PC-3 (cell line): ENCODE measurements around the gene PTPN20.

Experiments
- EZH2 ChIP-seq: fragments of 300-600 bp; sonication (generic); IDR thresholded peaks from one replicate; pipeline ENCODE4 v1.6.1; 2017; ENCODE audit warnings: antibody characterized with exemption, mild to moderate bottlenecking, low read length; ENCODE audit not compliant: unreplicated experiment
- EZH2phosphoT487 ChIP-seq: fragments of 300-600 bp; sonication (generic); IDR thresholded peaks from 2 replicates; pipeline ENCODE4 v1.6.1; 2018; ENCODE audit warnings: mild to moderate bottlenecking, antibody characterized with exemption, low read length, borderline replicate concordance
- TF ChIP-seq, protein P1 (sequence below): fragments of 300-600 bp; sonication (generic); conservative IDR thresholded peaks from 2 replicates; pipeline ENCODE4 v1.5.1; 2017; ENCODE audit warnings: antibody characterized with exemption, low read depth, mild to moderate bottlenecking, low read length

DNA sequence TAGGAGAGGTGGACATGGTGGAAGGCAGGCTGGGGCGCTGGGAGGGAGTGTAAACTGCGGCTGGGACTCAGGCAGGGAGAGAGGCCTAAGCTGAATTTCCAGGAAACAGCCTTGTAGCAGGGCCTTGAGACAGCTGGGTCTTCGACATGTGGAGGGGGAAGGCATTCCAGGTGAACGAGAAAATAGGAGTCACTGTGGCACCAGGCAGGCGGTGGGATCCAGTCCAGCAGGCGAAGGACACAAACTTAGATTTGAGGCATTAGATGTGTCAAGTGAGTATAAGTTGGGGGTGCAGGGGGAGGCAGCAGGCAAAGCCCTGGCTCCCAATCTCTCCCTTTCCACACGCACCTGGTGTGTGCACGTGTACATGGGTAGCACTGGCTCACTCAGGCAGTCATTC lies 105.3 kb downstream of the PTPN20 start:
- TF ChIP-seq, protein P1, sequence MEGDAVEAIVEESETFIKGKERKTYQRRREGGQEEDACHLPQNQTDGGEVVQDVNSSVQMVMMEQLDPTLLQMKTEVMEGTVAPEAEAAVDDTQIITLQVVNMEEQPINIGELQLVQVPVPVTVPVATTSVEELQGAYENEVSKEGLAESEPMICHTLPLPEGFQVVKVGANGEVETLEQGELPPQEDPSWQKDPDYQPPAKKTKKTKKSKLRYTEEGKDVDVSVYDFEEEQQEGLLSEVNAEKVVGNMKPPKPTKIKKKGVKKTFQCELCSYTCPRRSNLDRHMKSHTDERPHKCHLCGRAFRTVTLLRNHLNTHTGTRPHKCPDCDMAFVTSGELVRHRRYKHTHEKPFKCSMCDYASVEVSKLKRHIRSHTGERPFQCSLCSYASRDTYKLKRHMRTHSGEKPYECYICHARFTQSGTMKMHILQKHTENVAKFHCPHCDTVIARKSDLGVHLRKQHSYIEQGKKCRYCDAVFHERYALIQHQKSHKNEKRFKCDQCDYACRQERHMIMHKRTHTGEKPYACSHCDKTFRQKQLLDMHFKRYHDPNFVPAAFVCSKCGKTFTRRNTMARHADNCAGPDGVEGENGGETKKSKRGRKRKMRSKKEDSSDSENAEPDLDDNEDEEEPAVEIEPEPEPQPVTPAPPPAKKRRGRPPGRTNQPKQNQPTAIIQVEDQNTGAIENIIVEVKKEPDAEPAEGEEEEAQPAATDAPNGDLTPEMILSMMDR, result no peak
- TF ChIP-seq EZH2phosphoT487 (no peak), EZH2 (no peak)
